ENCODE data around the gene MRGPRG. TPM values are rescaled to one million over a fixed set of nuclear protein-coding genes. Genes with fewer than 3 reads are reported as not detected.
"Not testable (repeated sequence)": the region's sequence is repeated elsewhere in the genome, so short reads cannot be mapped to it uniquely, and the experiment has no call there.

The MRGPRG gene, protein sequence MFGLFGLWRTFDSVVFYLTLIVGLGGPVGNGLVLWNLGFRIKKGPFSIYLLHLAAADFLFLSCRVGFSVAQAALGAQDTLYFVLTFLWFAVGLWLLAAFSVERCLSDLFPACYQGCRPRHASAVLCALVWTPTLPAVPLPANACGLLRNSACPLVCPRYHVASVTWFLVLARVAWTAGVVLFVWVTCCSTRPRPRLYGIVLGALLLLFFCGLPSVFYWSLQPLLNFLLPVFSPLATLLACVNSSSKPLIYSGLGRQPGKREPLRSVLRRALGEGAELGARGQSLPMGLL
- total RNA-seq = not detected

DNA sequence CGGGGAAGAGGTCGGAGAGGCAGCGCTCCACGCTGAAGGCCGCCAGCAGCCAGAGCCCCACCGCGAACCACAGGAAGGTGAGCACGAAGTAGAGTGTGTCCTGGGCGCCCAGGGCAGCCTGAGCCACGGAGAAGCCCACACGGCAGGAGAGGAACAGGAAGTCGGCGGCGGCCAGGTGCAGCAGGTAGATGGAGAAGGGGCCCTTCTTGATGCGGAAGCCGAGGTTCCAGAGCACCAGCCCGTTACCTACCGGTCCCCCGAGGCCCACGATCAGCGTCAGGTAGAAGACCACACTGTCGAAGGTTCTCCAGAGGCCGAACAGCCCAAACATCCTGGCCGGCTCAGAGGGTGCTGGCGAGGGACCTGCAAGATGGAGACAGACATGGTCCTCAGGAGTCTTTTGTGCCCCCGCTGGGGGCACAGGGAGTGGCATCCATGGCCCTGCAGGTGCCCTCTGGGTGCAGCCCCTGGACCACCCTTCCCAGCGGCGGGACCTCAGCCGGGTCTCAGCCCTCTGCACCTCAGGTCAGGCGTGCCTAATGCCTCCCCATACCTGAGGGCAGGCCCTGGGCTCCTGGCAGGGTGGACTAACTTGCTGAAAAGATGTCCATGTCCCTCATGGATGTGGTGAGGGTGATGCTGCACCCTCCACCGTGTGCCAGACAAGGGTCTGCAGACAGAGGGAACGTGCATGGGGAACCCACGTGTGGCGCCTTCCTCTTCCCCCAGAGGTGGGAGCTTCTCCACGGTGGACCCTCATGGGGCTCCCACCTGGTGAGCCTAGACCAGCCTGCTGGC, at the start of gene MRGPRG:
Gene MRGPRG, minus strand, starts transcription at position 331 of the 798 bp plus-strand sequence. Its CDS starts 0 bp downstream, at position 331.
- H3K27me3 ChIP-seq = peaks cover 0 to 86% of the 10 kb centered on the region in 2 donors
- WGBS, 2 donors = 83 to 85% methylated on average over 31 to 34 of the region's 35 CpGs
- H3K4me1 ChIP-seq = peaks cover 0 to 19% (median 2%) of the 10 kb centered on the region in 4 donors
- no peak within 1 kb of the TSS for H3K4me3 ChIP-seq
- no peak for TF ChIP-seq EP300 (IDR thresholded peaks at IDR 0.05)
- TF ChIP-seq, protein P1, sequence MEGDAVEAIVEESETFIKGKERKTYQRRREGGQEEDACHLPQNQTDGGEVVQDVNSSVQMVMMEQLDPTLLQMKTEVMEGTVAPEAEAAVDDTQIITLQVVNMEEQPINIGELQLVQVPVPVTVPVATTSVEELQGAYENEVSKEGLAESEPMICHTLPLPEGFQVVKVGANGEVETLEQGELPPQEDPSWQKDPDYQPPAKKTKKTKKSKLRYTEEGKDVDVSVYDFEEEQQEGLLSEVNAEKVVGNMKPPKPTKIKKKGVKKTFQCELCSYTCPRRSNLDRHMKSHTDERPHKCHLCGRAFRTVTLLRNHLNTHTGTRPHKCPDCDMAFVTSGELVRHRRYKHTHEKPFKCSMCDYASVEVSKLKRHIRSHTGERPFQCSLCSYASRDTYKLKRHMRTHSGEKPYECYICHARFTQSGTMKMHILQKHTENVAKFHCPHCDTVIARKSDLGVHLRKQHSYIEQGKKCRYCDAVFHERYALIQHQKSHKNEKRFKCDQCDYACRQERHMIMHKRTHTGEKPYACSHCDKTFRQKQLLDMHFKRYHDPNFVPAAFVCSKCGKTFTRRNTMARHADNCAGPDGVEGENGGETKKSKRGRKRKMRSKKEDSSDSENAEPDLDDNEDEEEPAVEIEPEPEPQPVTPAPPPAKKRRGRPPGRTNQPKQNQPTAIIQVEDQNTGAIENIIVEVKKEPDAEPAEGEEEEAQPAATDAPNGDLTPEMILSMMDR (IDR thresholded peaks at IDR 0.05) = no peak
- no peak for TF ChIP-seq POLR2A (IDR thresholded peaks at IDR 0.05)
- no peaks in the 10 kb centered on the region for H3K9me3 ChIP-seq
- no peaks in the 10 kb centered on the region for H3K36me3 ChIP-seq
- H3K27ac ChIP-seq = no peak within 1 kb of the TSS
- DNase-seq (ENCODE audit: low spot score in 2 of 2) = no peak

DNA sequence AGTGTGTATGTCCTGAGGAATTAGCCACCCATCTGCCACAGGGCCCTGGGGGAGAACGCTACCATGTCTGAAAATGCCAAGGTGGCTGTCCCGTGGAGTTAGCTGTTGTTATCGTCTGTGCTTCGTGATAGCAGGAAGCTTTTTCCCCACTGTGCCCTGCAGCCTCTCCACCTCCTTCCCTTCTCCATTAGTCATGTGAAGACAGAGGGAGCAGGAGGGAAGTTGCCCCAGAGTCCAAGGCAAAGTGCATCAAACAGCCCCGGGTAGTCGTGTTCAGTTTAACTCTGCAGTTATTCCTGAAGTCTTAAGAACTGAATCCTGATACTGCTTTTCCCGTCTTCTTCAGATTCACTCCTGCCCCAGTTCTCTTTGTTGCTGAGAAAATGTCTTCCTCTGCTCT, 43.9 kb upstream of the MRGPRG start:
- not testable (repeated sequence) for H3K36me3 ChIP-seq; DNase-seq (ENCODE audit: low spot score in 2 of 2); H3K4me3 ChIP-seq; H3K27ac ChIP-seq; H3K9me3 ChIP-seq; H3K4me1 ChIP-seq; H3K27me3 ChIP-seq
- 75 to 77% methylated on average over 3 of the region's 7 CpGs for WGBS, 2 donors

DNA sequence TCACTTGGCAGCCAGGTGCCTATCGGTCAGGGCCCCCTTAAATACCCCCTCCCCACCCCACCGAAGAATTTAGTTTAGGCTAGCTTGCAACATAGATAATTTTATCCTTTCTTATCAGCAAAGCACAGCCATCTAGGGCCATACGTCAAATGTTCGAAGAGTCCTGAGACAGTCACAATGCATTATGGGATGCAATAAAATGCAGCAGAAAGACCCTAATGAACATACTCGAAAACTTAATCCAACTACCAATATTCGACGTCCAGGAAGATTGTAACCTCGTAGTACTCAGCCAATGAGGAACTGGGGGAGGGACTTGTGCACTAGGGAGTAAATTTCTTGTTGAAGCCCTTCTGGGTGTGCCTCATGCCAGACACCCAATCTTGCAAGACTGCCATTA, 43.2 kb upstream of the MRGPRG start:
- H3K4me3 ChIP-seq; H3K27ac ChIP-seq; H3K27me3 ChIP-seq; H3K36me3 ChIP-seq; H3K4me1 ChIP-seq; DNase-seq (ENCODE audit: low spot score in 2 of 2); H3K9me3 ChIP-seq: not testable (repeated sequence)
- 79 to 80% methylated on average over 6 to 7 of the region's 8 CpGs for WGBS, 2 donors

DNA sequence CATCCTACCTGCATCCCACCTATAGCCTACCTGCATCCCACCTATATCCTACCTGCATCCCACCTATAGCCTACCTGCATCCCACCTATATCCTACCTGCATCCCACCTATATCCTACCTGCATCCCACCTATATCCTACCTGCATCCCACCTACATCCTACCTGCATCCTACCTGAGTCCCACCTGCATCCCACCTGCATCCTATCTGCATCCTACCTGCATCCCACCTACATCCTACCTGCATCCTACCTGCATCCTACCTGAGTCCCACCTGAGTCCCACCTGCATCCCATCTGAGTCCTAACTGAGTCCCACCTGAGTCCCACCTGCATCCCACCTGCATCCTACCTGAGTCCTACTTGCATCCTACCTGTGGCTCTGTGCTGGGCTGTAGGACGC, 38.9 kb upstream of the MRGPRG start:
- not testable (repeated sequence) for DNase-seq (ENCODE audit: low spot score in 2 of 2); H3K36me3 ChIP-seq; H3K9me3 ChIP-seq; H3K4me1 ChIP-seq; H3K4me3 ChIP-seq; H3K27ac ChIP-seq; H3K27me3 ChIP-seq
- WGBS, 2 donors = 93 to 100% methylated on average over 1 of the region's 1 CpG

DNA sequence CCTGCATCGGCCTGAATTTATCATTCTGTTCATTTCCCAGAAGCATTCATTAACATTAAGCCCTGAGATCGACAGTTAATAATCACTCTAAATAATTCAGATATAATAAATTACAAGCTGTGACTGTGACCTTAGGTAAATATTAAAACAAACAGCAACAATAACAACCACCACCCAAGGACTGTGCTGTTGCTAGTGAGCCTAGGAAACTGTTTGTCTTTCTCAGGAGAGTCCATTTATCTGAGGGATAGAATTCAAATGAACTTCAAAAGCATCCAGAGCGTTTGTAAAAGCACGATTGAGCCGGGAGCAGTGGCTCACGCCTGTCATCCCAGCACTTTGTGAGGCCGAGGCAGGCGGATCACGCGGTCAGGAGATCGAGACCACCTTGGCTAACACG, 36.6 kb upstream of the MRGPRG start:
- H3K27ac ChIP-seq; DNase-seq (ENCODE audit: low spot score in 2 of 2); H3K4me3 ChIP-seq; H3K4me1 ChIP-seq; H3K36me3 ChIP-seq; H3K27me3 ChIP-seq; H3K9me3 ChIP-seq: not testable (repeated sequence)
- 95% methylated on average over 7 of the region's 12 CpGs; no CpG with 5 or more reads in 1 of the 2 donors for WGBS, 2 donors

DNA sequence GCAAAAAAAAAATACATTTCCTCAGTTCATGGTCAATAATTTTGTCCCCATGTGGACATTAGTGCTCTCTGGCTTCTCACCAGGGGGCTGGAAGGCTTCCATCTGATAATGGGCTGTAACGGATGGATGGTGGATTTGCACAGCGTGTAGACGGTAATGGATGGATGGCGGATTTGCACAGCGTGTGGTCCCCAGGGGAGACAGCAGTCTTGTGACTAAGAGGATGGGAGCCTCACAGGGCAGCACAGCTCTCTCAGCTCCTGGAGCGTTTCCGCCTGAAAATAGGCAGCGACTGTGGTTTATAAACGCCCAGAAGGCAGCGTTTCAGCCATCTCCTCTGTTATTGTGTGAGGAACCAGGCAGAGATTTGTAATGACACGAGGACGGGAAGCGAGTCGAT, 36.2 kb upstream of the MRGPRG start:
- H3K27me3 ChIP-seq; DNase-seq (ENCODE audit: low spot score in 2 of 2); H3K4me3 ChIP-seq; H3K27ac ChIP-seq; H3K9me3 ChIP-seq; H3K4me1 ChIP-seq; H3K36me3 ChIP-seq: not testable (repeated sequence)
- no CpG with 5 or more reads among the region's 14 CpGs for WGBS, 2 donors

DNA sequence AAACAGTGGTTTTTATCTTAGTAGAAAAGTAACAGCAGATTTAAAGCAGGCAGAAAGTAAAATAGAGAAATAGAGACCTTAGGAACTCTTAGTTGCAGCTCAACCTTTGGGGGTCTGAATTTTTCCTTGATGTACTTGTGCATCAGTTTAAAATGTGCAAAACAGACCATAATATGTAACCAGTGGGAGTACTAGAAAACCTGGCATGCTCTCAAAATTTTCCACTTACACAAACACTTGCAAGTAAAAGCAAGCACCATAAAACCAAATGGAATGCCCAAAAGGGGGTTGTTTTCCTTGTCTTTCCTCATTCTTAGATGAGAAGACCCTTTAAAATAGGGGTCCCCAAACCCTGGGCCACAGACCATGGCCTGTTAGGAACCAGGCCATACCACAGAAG, 26.5 kb upstream of the MRGPRG start:
- Histone ChIP-seq H3K9me3 (no peaks in the 10 kb centered on the region), H3K4me1 (no peaks in the 10 kb centered on the region), H3K36me3 (no peaks in the 10 kb centered on the region), H3K27me3 (no peaks in the 10 kb centered on the region), H3K4me3 (no peak overlapping the region), H3K27ac (no peak overlapping the region)
- DNase-seq (ENCODE audit: low spot score in 2 of 2) = no peak
- TF ChIP-seq EP300 (IDR thresholded peaks at IDR 0.05) (no peak), POLR2A (IDR thresholded peaks at IDR 0.05) (no peak)
- TF ChIP-seq, protein P1 (IDR thresholded peaks at IDR 0.05) = no peak

All from tibial nerve (tissue), 4 donors.